HG03097 (cell line): Measurements from ENCODE around the gene ADGRL3.

Experiments
- ATAC-seq: cut with Tn5 transposase; IDR thresholded peaks from one replicate; pipeline ENCODE4 v1.9.1; 2021; ENCODE audit not compliant: unreplicated experiment, low FRiP score

Gene ADGRL3

GRCh38 chr4:61770456-61770855 is 570.3 kb downstream of the ADGRL3 start:
- no peak for ATAC-seq

- ATAC-seq = no peak
Observed at GRCh38 chr4:61771056-61771455, 570.9 kb downstream of the ADGRL3 start.

DNA sequence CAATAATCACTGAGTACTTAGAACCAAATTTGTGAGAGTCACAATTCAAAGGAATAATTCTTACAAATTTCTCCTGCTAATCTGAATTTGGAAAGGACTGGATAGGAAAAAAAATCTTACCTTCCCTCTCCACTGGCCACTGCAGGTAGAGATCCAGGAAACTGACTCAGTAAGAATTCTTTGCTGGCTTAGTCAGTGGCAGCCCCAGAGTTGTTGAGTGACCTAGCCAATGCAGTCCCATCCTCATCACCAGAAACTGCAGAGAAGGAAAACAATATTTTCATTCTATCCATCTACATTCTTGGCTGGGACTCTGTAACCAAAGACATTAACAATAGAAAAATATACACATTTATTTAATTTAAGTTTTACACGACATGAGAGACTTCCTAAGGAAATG is 572.0 kb downstream of the ADGRL3 start:
- ATAC-seq = no peak

- ATAC-seq = no peak
Observed at GRCh38 chr4:61773655-61774245, 573.6 kb downstream of the ADGRL3 start.

DNA sequence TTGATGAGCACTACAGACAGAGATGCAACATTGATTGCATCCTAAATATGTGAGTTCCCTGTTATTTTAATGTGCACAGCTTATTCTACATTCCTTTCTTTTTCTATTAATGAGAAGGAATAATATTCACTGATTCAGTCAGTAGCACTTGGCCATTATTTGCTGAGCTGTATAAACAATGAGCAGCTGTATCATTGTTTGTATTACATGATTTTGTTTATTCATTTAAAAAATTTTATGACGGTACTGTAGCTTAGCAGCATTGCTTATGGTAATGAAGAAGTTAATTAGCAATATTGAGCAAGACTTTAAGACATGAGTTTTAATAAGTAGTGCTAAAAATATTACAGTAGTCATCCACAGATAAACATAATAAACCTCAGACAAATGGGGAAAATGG is 582.0 kb downstream of the ADGRL3 start:
- no peak for ATAC-seq

- no peak for ATAC-seq
Observed at GRCh38 chr4:61783050-61783449, 582.9 kb downstream of the ADGRL3 start.

DNA sequence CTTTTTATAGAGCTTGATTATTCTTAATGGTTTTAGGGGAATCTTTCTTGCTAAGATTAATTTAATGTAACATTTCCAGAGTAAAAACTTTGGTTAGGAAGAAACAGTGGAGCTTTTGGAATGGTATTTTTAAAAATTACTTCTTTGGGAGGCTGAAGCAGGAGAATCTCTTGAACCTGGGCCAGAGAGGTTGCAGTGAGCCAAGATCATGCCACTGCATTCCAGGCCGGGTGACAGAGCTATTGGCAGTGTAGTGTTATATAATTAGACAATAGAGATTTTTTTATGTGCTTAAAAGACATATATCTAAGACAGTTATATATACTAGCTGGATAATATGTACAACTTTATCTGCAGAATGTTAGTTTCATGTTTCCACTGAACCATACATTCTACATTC is 585.6 kb downstream of the ADGRL3 start:
- ATAC-seq = no peak

DNA sequence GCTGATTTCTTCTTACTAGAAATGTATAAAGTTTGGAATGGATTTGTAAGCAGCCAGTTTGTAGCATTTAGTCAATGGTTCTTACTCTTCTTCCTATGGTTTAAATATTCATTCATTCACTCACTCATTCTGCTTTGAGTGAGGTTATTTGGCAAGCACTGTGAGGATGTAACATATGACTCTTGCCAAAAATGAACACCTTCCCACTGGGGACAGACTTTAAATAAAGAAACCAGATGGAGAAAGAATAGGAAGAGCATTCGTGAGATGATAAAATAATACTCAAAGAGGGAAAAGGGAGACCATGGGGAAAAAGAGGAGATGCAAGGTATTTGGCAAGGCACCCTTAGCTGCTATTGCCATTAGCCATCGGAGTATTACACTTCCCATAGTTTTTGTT is 586.1 kb downstream of the ADGRL3 start:
- ATAC-seq = no peak

DNA sequence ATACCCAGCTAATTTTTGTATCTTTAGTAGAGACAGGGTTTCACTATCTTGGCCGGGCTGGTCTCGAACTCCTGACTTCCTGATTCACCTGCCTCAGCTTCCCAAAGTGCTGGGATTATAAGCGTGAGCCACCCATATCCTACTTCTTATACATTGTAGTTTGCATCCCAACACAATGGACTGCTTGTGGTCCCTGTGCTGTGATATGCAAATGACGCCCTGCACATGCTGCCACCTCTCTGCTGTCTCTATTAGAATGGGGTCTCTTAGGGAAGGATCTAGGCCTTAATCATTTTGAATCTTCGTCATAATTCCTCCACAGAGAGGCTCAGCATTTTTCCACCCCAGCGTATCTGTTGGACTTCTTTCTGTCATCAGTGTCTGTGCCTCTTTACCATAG is 595.9 kb downstream of the ADGRL3 start:
- no peak for ATAC-seq

- ATAC-seq = no peak
Observed at GRCh38 chr4:61799794-61800193, 599.7 kb downstream of the ADGRL3 start.

GRCh38 chr4:61805227-61805626 is 605.1 kb downstream of the ADGRL3 start:
- ATAC-seq = no peak

GRCh38 chr4:61805979-61806378 is 605.9 kb downstream of the ADGRL3 start:
- ATAC-seq = no peak

DNA sequence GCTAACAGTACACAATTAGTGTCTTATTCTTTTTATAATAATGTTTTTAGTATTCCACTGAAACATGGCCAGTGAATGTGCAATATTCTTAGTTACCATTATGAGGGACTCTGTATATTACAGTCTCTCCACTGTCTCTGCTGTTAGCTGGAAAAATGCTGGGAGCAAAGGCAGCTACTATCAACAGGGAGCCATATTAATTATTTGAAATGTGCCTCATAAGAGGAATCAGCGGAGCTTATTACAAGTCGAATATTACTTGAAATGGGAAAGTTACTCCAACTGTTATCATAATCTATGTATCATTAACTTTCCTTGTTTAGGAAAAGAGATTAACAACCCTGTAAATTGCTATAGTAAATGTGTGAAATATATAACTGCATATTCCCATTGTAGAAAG is 612.0 kb downstream of the ADGRL3 start:
- ATAC-seq = no peak

GRCh38 chr4:61817071-61817470 is 616.9 kb downstream of the ADGRL3 start:
- ATAC-seq = no peak

- ATAC-seq = no peak
Observed at GRCh38 chr4:61820136-61820535, 620.0 kb downstream of the ADGRL3 start.

DNA sequence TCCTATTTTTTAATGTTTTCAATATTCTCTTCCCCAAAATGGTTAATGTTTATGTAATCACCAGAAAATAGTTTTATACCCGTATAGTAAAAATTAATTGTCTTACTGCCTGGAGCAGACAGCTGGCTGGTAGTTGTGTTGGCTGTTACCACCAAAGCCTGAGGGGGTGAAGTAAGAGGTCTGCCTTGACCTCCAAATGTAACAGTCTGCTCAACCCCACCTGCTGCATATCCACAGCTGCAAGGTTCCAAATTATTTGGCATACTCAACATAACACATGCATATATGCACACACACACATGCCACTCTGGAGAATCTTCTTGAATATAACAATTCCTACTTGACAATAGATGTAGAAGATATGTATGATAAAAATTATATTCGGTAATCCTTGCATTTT is 624.3 kb downstream of the ADGRL3 start:
- ATAC-seq = no peak

GRCh38 chr4:61827907-61828391 is 627.8 kb downstream of the ADGRL3 start:
- no peak for ATAC-seq

GRCh38 chr4:61828960-61829359 is 628.8 kb downstream of the ADGRL3 start:
- ATAC-seq = no peak

DNA sequence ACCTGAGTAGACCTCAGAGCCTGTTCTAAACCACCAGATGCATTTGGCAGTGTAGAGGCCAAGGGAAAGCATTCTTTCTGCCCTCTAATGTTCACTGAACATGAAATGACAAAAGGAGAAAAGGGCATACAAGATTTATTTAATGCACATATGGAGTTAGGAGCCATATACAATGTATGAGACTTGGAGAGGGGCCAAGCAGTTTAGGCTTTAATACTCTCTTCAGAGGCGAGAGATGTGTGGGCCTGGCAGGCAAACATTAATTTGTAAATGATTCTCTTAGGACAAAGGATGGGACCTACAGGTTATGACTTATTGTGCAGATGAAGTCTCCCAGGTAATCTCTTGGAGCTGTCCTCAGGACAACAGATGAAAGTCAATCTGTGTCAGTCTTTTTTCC is 631.9 kb downstream of the ADGRL3 start:
- no peak for ATAC-seq

GRCh38 chr4:61837395-61837794 is 637.3 kb downstream of the ADGRL3 start:
- no peak for ATAC-seq

DNA sequence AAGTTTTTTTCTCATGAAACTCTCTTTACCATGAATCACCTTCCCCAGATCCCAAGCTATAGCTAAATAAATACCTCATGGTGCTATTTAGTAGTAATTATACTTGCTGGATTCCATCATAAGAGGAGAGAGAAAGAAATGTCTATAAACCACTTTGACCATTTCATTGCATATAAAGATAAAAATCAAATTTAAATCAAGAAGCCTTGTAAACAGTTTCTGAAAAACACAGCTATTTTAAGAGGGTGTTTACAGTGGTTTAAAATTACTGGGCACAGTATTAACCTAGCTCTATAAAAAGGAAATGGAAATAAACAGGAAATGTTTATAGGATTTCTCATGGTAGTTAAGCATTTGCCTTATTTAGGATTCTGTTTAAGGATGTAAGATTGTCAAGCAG is 637.9 kb downstream of the ADGRL3 start:
- no peak for ATAC-seq

DNA sequence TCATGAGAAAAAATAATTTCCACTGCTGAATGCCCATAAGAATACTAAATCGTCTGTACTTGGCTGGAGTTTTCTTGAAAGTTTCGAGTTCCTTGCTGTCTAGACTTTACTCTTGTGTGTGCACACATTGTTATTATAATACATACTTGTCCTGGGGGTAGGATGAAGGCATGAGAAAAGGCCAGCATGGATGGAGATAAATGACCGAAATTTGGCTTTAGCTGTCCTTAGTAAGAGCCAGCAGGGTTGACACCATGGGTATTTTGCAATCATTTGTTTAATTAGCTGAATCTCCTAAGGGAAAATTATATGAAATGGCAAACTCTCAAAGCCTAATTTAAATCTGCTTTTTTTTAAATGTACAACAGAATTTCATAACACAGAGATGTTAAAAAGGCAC is 641.6 kb downstream of the ADGRL3 start:
- no peak for ATAC-seq

DNA sequence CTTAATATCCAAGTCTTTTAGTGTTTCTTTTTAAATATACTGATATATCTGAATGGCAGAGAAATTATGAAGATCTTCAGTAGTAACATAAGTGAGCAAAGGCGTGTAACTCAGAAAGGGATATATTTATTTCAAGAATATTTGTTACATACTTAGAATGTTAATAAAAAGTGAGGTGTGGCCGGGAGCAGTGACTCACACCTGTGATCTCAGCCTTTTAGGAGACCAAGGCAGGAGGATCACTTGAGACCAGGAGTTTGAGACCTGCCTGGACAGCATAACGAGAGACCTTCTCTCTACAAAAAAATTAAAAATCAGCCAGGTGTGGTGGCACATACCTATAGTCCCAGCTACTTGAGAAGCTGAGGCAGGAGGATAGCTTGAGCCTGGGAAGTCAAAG is 651.0 kb downstream of the ADGRL3 start:
- no peak for ATAC-seq
